ENCODE measurements around the gene ZNF394.

ZNF394 gene

DNA sequence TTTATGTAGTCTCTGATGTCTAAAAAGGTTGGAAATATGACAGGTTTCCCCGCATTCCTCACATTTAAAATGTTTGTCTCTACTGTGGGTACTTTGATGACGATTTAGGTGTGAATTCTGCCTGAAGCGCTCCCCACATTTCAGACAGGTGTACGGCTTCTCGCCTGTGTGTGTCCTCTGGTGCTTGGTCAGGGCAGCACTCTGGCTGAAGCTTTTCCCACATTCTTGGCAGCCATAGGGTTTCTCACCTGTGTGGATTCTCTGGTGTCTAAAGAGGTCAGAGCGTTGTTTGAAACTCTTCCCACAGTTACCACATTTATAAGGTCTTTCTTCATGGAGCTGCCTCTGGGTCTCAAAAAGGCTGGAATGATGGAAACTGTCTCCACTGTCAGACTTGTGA is 6.3 kb downstream of the ZNF394 start:
- DNase-seq (ENCODE audit: low read depth, low spot score): no peak

GRCh38 chr7:99490878-99491277 is 9.2 kb downstream of the ZNF394 start:
- DNase-seq (ENCODE audit: low read depth, low spot score): no peak

GRCh38 chr7:99489235-99489634 is 10.8 kb downstream of the ZNF394 start:
- DNase-seq (ENCODE audit: low read depth, low spot score): no peak

DNA sequence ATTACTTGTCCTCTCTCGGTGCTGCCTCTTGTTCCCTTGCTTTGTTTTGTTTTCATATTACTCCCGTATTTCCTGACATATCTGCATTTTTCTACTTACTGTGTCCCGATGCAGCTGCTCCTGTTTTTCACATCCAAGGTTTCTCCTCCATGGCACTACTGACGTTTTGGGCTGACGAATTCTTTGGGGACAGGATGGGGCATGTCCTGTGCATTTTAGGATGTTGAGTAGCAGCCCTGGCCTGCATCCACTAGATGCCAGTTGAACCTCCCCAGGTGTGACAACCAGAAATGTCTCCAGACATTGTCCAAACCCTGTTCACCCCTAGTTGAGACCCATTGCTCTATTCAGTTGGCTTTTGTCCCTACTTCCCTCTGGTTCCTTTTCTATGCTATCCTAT is 15.0 kb downstream of the ZNF394 start:
- no peak for DNase-seq (ENCODE audit: low read depth, low spot score)

- DNase-seq (ENCODE audit: low read depth, low spot score): no peak
Measured at GRCh38 chr7:99478464-99479440, 21.3 kb downstream of the ZNF394 start.

DNA sequence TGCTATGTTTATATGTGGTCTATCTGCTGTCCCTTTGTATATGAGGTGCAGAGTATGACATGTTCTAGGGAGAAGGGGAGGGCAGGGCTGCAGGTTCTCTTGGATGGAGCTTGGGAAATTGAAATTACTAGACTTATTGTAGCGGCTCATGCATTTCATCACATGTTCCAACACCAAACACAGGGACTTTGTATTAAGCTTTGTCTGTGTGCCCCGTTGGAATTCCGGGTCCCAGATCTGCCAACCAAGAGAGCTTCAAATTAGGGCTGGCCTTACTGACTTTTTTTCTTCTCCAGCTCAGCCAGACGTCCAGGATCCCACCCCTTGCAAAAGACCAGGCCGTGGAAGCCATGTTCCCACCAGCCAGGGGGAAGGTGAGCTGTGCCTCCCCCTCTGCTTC is 24.0 kb downstream of the ZNF394 start:
- no peak for DNase-seq (ENCODE audit: low read depth, low spot score)

- peak; percentile 79 for DNase-seq (ENCODE audit: low read depth, low spot score)
Measured at GRCh38 chr7:99473315-99473596, 26.8 kb downstream of the ZNF394 start.

- peak; percentile 99 for DNase-seq (ENCODE audit: low read depth, low spot score)
Measured at GRCh38 chr7:99472561-99473314, 27.3 kb downstream of the ZNF394 start, which contains the start of gene ZNF789. TSS of gene ZNF789 (plus strand) at chr7:99472890. CDS start at chr7:99476457, 3,567 bp downstream.

GRCh38 chr7:99469381-99470065 is 30.6 kb downstream of the ZNF394 start:
- DNase-seq (ENCODE audit: low read depth, low spot score): no peak

DNA sequence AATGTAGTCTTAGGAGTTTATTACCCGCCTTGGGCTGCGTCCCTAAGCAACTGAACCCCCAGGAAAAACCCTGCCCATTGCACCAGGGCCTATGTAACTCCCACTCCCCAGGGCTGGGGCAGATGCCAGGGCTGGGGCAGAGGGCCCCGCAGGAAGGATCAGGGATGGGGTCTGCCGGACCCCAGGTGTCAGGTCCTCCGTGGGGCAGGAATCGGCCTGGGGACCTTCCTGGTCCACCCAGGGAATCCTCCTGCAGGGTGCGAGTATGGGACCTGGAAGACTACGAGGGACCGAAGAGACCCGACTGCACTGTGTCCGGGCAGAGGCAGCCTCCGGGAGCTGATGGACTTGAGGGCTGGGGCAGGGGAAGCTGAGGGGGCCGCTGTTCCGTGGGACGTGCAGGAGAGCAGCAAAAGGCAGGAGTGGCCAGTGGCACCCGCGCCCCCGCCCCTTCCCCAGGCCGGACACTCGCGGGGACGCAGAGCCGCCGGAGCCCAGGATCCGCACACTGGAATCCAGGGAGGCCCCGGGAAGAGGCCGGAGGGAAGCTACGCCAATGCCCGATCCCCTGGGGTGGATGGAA is 31.7 kb downstream of the ZNF394 start:
- no peak for DNase-seq (ENCODE audit: low read depth, low spot score)

DNA sequence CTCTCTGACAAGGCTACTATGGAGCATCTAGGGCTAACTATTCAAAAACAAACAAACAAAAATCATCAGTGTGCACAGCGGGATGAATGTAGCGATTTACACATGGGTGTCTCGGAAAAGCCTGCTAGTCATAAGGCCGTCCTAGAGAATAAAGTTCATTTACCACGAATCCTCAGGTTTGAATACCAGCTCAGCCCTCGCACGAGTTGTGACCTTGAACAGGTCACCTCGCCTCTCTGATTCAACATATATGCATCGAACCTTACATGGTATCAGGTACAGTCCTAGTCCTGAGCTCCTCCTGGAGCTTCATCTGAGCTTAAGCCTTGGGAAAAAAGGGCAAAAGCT is 34.7 kb downstream of the ZNF394 start:
- DNase-seq (ENCODE audit: low read depth, low spot score): no peak

DNA sequence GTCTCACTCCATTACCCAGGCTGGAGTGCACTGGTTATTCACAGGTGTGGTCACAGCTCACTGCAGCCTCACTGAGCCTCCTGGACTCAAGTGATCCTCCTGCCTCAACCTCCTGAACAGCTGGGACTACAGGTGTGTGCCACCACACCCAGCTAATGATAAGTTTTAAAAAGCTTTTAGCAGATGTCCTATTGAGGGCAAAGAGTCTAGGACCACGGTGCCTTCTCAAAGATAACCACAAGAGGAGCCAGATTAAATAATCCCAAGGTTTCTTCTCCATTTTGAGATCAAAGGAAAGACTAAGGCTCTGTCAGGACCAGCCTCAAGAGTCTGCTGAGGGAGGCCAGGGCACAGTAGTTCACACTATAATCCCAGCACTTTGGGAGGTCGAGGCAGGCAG is 38.9 kb downstream of the ZNF394 start:
- no peak for DNase-seq (ENCODE audit: low read depth, low spot score)

- no peak for DNase-seq (ENCODE audit: low read depth, low spot score)
Measured at GRCh38 chr7:99460651-99461050, 39.4 kb downstream of the ZNF394 start.

- DNase-seq (ENCODE audit: low read depth, low spot score): peak; percentile 15
Measured at GRCh38 chr7:99459087-99459486, 41.0 kb downstream of the ZNF394 start.

DNA sequence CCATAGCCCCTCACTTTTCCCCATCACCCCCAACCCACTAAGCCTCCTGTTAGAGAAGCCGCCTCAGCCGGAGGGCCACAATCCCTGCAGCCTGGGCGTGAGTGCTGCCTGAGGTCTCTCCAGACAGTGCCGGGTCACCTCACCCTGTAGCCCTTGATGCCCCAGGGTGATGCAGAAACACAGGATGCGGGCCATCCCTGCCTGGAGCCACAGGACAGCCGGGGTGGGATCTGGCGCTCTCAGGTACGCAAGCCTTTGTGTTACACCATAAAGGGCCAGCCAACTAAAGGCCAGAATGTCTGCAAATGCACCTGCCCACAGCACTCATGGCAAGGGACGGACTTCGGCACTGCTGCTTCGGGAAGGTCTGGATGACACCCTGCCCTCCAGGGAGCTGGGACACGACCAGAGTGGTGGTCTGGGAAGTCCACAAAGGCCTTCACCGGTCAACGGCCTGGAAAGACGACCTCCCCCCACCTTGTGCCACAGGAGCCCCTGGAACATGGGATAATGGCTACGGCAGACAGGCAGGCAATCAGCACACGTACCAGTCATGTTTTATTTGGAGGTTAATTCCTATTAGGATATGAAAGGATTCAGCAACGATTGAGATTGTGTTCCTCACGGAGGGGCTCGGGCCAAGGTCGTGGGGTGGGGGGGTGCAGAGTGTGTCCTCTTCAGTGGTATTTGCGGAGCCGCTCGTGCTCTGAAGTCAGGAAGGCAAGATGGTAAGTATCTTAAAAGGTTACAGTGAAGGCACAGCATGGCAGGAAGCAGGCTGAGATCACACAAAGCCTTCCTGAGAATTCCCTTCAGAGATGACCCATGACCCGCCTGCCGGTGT is 42.2 kb downstream of the ZNF394 start:
- DNase-seq (ENCODE audit: low read depth, low spot score): no peak

DNA sequence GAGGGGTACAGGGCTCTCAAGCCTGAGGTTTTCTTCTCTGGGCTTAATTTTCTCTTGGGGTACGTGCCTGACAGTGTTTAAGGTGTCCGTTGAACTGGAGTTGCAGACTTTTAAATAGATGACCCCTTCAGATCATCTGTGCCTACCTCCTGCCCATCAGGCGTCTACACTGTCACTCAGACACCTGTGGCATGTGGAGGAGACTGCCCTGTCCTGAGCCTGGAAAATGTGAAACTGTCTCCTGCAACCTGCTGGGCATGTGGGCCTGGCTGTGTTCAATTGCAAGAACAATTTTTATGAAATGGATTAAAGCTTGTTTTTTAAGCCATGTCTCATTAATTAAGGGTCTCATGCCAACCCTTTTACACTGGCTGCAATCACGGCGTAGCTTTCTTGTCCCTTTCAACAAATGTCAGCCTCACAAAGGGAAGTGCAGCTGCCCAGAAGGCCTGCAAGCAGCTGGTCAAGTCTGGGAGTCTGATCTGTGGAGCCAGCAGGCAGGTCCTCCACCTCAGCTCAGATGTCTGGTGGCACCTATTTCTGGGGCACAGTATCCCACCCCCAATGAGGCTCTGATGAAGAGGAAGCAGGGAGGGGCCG is 42.9 kb downstream of the ZNF394 start:
- DNase-seq (ENCODE audit: low read depth, low spot score): no peak

GRCh38 chr7:99456288-99456687 is 43.8 kb downstream of the ZNF394 start:
- DNase-seq (ENCODE audit: low read depth, low spot score): no peak

DNA sequence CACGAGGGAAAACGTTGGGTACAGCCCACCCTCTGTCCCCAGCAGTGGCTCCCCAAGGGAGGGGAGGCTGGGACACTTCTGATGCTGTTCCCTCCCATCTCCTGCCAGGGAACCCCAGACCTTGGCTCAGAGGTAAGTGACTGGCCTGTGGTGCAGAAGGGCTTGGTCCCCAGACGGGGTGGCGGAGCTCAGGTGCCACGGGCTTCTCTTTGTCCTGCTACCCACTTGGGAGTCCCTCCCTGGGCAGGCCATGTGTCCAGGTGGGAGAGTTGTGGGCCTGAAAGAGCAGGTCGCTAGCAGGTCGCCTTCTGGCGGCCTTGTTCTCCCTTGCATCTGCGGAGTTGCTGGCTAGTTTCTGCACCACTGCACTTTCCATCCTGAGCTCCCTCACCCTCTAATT is 44.2 kb downstream of the ZNF394 start:
- DNase-seq (ENCODE audit: low read depth, low spot score): no peak

GRCh38 chr7:99453105-99453504 is 47.0 kb downstream of the ZNF394 start:
- no peak for DNase-seq (ENCODE audit: low read depth, low spot score)

GRCh38 chr7:99452541-99452940 is 47.5 kb downstream of the ZNF394 start:
- no peak for DNase-seq (ENCODE audit: low read depth, low spot score)

DNA sequence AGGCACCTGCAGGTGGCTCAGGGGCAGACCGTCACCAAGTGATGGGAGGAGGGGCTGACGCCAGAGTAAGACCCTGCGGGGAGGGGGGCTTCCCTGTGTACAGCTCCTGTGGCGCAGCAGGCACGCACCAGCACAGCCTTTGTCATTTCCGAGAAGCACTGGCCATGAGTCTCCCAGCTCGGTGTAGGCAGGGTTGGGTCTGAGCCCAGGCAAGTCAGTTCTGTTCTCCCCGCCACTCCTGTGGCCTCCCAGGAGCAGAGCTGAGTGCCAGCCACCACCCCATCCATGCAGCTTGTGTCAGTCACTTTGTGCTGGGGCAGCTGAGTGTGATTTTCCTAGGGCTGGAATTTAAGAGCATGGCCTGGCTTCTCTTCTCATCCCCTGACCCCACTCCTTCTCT is 48.1 kb downstream of the ZNF394 start:
- no peak for DNase-seq (ENCODE audit: low read depth, low spot score)

Data from astrocyte of the hippocampus (primary cell).